SK-N-SH (cell line): ENCODE measurements around the gene CRTC3. TPM values are rescaled to one million over a fixed set of nuclear protein-coding genes. Genes with fewer than 3 reads are reported as not detected.

Experiments
- CTCF ChIA-PET: fragments of 300-600, 350-600 bp; formaldehyde crosslinking; extraction: SDS; loops from one replicate; lab custom pipeline; 2021; lab: Yijun Ruan, JAX
- POLR2A ChIA-PET: fragments of 350-600 bp; sonication (Branson Sonifier 250); formaldehyde crosslinking; extraction: SDS; loops from one replicate; lab custom pipeline; 2020; ENCODE audit warnings: antibody characterized with exemption, inconsistent platforms; lab: Yijun Ruan, JAX
- DNase-seq: peaks from one replicate; pipeline ENCODE4 v3.0.0; 2012
- H2AFZ ChIP-seq: fragments of 200-600 bp; sonication (generic); 2 replicates; pipeline ENCODE4 v1.8.1; 2016; ENCODE audit warnings: antibody characterized with exemption, mild to moderate bottlenecking, low read depth
- H3F3A ChIP-seq: fragments of 200-600 bp; sonication (generic); replicated peaks from 2 replicates; pipeline ENCODE3; 2016; ENCODE audit warnings: antibody characterized with exemption, mild to moderate bottlenecking; ENCODE audit not compliant: insufficient read depth
- H3K27ac ChIP-seq, 2 experiments: fragments of 200-500 bp in 1 of 2; fragments of 200-600 bp in 1 of 2; sonication (Bioruptor generic) in 1 of 2; sonication (generic), shearing (Covaris generic) in 1 of 2; 2 replicates each; pipeline versions ENCODE4 v1.5.1 to v1.6.1; 2014 to 2016; ENCODE audit warnings: low read depth in 2 of 2, inconsistent platforms in 1 of 2, low read length in 1 of 2, mild to moderate bottlenecking in 1 of 2, mixed read lengths in 1 of 2
- H3K27me3 ChIP-seq: fragments of 200-600 bp; sonication (generic), shearing (Covaris generic); 2 replicates; pipeline ENCODE4 v1.6.1; 2016; ENCODE audit warnings: mixed run types; ENCODE audit not compliant: insufficient read depth
- H3K36me3 ChIP-seq, 2 experiments: fragments of 200-500 bp in 1 of 2; fragments of 200-600 bp in 1 of 2; sonication (Bioruptor generic) in 1 of 2; sonication (generic) in 1 of 2; replicated peaks in 1 of 2; 2 replicates each; pipeline versions ENCODE3 to v1.5.1; 2014 to 2016; ENCODE audit warnings: low read length in 1 of 2, mild to moderate bottlenecking in 1 of 2; ENCODE audit not compliant: insufficient read depth in 2 of 2, control insufficient read depth in 1 of 2
- H3K4me1 ChIP-seq, 2 experiments: fragments of 200-500 bp in 1 of 2; fragments of 200-600 bp in 1 of 2; sonication (Bioruptor generic) in 1 of 2; sonication (generic), shearing (Covaris generic) in 1 of 2; 2 replicates each; pipeline versions ENCODE4 v1.5.1 to v1.6.1; 2014 to 2016; ENCODE audit warnings: low read depth in 1 of 2, low read length in 1 of 2, mixed run types in 1 of 2; ENCODE audit not compliant: insufficient read depth in 2 of 2, control insufficient read depth in 1 of 2
- H3K4me2 ChIP-seq: fragments of 200-600 bp; sonication (generic), shearing (Covaris generic); 2 replicates; pipeline ENCODE4 v1.6.1; 2017; ENCODE audit warnings: mixed run types
- H3K4me3 ChIP-seq, 2 experiments: fragments of 200-500 bp in 1 of 2; fragments of 200-600 bp in 1 of 2; sonication (Bioruptor generic) in 1 of 2; sonication (generic), shearing (Covaris generic) in 1 of 2; 2 replicates each; pipeline versions ENCODE4 v1.5.1 to v1.8.1; 2014 to 2016; ENCODE audit warnings: low read depth in 2 of 2, inconsistent platforms in 1 of 2, low read length in 1 of 2, mild to moderate bottlenecking in 1 of 2, mixed read lengths in 1 of 2, moderate library complexity in 1 of 2
- H3K79me2 ChIP-seq: fragments of 200-600 bp; sonication (generic); 2 replicates; pipeline ENCODE4 v1.8.1; 2017; ENCODE audit warnings: mild to moderate bottlenecking; ENCODE audit not compliant: insufficient read depth
- H3K9ac ChIP-seq: fragments of 200-600 bp; sonication (generic); 2 replicates; pipeline ENCODE4 v1.6.1; 2017; ENCODE audit warnings: mixed run types
- H3K9me2 ChIP-seq: fragments of 200-600 bp; sonication (generic); 2 replicates; pipeline ENCODE4 v1.6.1; 2017; ENCODE audit warnings: mixed run types
- H3K9me3 ChIP-seq: fragments of 200-600 bp; sonication (generic); 2 replicates; pipeline ENCODE4 v1.6.1; 2017; ENCODE audit warnings: mixed run types, mild to moderate bottlenecking, moderate library complexity
- H4K20me1 ChIP-seq: fragments of 200-600 bp; sonication (generic); 2 replicates; pipeline ENCODE4 v1.6.1; 2017; ENCODE audit warnings: mild to moderate bottlenecking, mixed run types; ENCODE audit not compliant: insufficient read depth
- CHD2 ChIP-seq: fragments of 150-350 bp; IDR thresholded peaks from 2 replicates; pipeline ENCODE4 v1.6.1; 2018; ENCODE audit warnings: low read length; ENCODE audit not compliant: partially characterized antibody
- ELF1 ChIP-seq: IDR thresholded peaks from 2 replicates; pipeline ENCODE4 v1.4.0; 2012
- EZH2phosphoT487 ChIP-seq: fragments of 200-600 bp; sonication (generic); IDR thresholded peaks from 2 replicates; pipeline ENCODE4 v1.6.1; 2017; ENCODE audit warnings: low read depth, mixed run types, mild to moderate bottlenecking, antibody characterized with exemption, moderate library complexity, borderline replicate concordance
- FOXJ3 ChIP-seq: sonication (generic); formaldehyde crosslinking; IDR thresholded peaks from 2 replicates; pipeline ENCODE4 v1.5.1; 2020; ENCODE audit warnings: mild to moderate bottlenecking, missing genetic modification reagents
- MEF2A ChIP-seq: IDR thresholded peaks from 2 replicates; pipeline ENCODE4 v1.4.0; 2012; ENCODE audit warnings: low read depth, borderline replicate concordance
- PBX3 ChIP-seq: IDR thresholded peaks from 2 replicates; pipeline ENCODE4; 2012
- RAD21 ChIP-seq: IDR thresholded peaks from 2 replicates; pipeline ENCODE4 v1.6.1; 2012; ENCODE audit warnings: mild to moderate bottlenecking, low read length
- SIN3A ChIP-seq: IDR thresholded peaks from 2 replicates; pipeline ENCODE4 v1.6.1; 2012; ENCODE audit warnings: low read depth, mild to moderate bottlenecking, low read length, moderate library complexity, borderline replicate concordance
- SMC3 ChIP-seq: IDR thresholded peaks from 2 replicates; pipeline ENCODE4 v1.6.1; 2012; ENCODE audit warnings: low read depth, low read length, improper control_type of control experiment
- TAF1 ChIP-seq: IDR thresholded peaks from 2 replicates; pipeline ENCODE4 v1.6.1; 2012; ENCODE audit warnings: low read depth, mild to moderate bottlenecking, low read length, moderate library complexity, borderline replicate concordance
- TCF12 ChIP-seq: IDR thresholded peaks from 2 replicates; pipeline ENCODE4 v1.4.0; 2012
- USF2 ChIP-seq: fragments of 150-350 bp; IDR thresholded peaks from 2 replicates; pipeline ENCODE4 v1.6.1; 2017; ENCODE audit warnings: antibody characterized with exemption, low read length, low read depth, borderline replicate concordance
- YY1 ChIP-seq: IDR thresholded peaks from 2 replicates; pipeline ENCODE4 v1.4.0; 2012; ENCODE audit warnings: low read depth, mild to moderate bottlenecking
- WGBS: methylation state at CpG from one replicate; pipeline ENCODE4 v1.1.6; 2017; ENCODE audit warnings: low lambda C conversion rate; 5-methylcytosine and 5-hydroxymethylcytosine counted together
- polyA plus RNA-seq, 3 experiments: library from polyadenylated mRNA; depleted of rRNA; stranded (reverse); fragments of >200 nt; gene quantifications; 2 replicates each; pipeline ENCODE4 v1.2.3, GENCODE V29; 2012

The CRTC3 gene
- polyA plus RNA-seq, 1 of the 3 experiments (the other 2 are of a cell fraction), result 16.7 TPM

GRCh38 chr15:90547540-90547939 lies 17.8 kb downstream of the CRTC3 start:
- peaks cover 28% of the 10 kb centered on the region for H3F3A ChIP-seq
- no peaks in the 10 kb centered on the region for H3K9me2 ChIP-seq
- H2AFZ ChIP-seq, result no peak overlapping the region
- H3K27ac ChIP-seq, result no peak overlapping the region
- CTCF ChIA-PET, result no interaction called here
- no peak overlapping the region for H3K9ac ChIP-seq
- H3K4me3 ChIP-seq, result no peak overlapping the region
- no peaks in the 10 kb centered on the region for H4K20me1 ChIP-seq
- peaks cover 70% of the 10 kb centered on the region for H3K79me2 ChIP-seq
- TF ChIP-seq YY1, result no peak
- no peak for TF ChIP-seq EZH2phosphoT487
- no peak for TF ChIP-seq PBX3
- no peak for TF ChIP-seq CHD2
- no peak for TF ChIP-seq MEF2A
- no peak for TF ChIP-seq ELF1
- no peak for TF ChIP-seq RAD21
- TF ChIP-seq SMC3, result no peak
- no peak for TF ChIP-seq USF2
- no peaks in the 10 kb centered on the region for H3K9me3 ChIP-seq
- H3K4me1 ChIP-seq, result peaks cover 8 to 10% of the 10 kb centered on the region in 2 experiments; a peak in 2 of 4 replicates
- POLR2A ChIA-PET, result no interaction called here
- DNase-seq, result no peak
- WGBS, result 89% methylated on average over 2 of the region's 2 CpGs
- no peak overlapping the region for H3K4me2 ChIP-seq
- no peaks in the 10 kb centered on the region for H3K27me3 ChIP-seq
- H3K36me3 ChIP-seq, result peaks cover 5 to 18% of the 10 kb centered on the region in 2 experiments

- WGBS, result 75% methylated on average over 6 of the region's 6 CpGs
- Histone ChIP-seq H3K9ac (no peak overlapping the region), H3K27me3 (no peaks in the 10 kb centered on the region), H2AFZ (no peak overlapping the region), H4K20me1 (no peaks in the 10 kb centered on the region), H3K36me3 (peaks cover 5 to 6% of the 10 kb centered on the region in 2 experiments), H3K27ac (peak overlapping the region in 1 of 2 experiments; percentile 98; a peak in 1 of 4 replicates), H3F3A (peaks cover 41% of the 10 kb centered on the region), H3K4me2 (no peak overlapping the region), H3K9me3 (no peaks in the 10 kb centered on the region), H3K9me2 (no peaks in the 10 kb centered on the region), H3K4me1 (peaks cover 24 to 27% of the 10 kb centered on the region in 2 experiments), H3K4me3 (no peak overlapping the region)
- no peak for DNase-seq
- ChIA-PET POLR2A (no interaction called here), CTCF (no interaction called here)
- TF ChIP-seq FOXJ3 (CRISPR knock-in tag) (no peak), TCF12 (peak; percentile 43), TAF1 (no peak), MEF2A (no peak), SIN3A (no peak)
- TF ChIP-seq, all 33 proteins: peak for 1
- H3K79me2 ChIP-seq, result peaks cover 64% of the 10 kb centered on the region
Observed at GRCh38 chr15:90550919-90551318, 21.2 kb downstream of the CRTC3 start.
